Hepatocyte (in vitro differentiated cells): ENCODE measurements around the gene HJURP. TPM values are rescaled to one million over a fixed set of nuclear protein-coding genes. Genes with fewer than 3 reads are reported as not detected.

Experiments
- DNase-seq: peaks from one replicate; pipeline ENCODE4 v3.0.0-alpha.2; 2016; ENCODE audit warnings: low spot score
- H2AFZ ChIP-seq: fragments of 200-600 bp; sonication (generic); 2 replicates; pipeline ENCODE4 v1.6.0; 2016; ENCODE audit warnings: antibody characterized with exemption, mild to moderate bottlenecking
- H3K27ac ChIP-seq: fragments of 200-600 bp; sonication (generic); 2 replicates; pipeline ENCODE4 v1.5.1; 2016; ENCODE audit warnings: mild to moderate bottlenecking
- H3K27me3 ChIP-seq: fragments of 200-600 bp; sonication (generic); 2 replicates; pipeline ENCODE4 v1.6.1; 2016
- H3K36me3 ChIP-seq: fragments of 200-600 bp; sonication (generic); replicated peaks from 2 replicates; pipeline ENCODE4 v1.5.1; 2016; ENCODE audit warnings: low read depth; ENCODE audit not compliant: insufficient read depth
- H3K4me1 ChIP-seq: fragments of 200-600 bp; sonication (generic); 2 replicates; pipeline ENCODE4 v1.5.1; 2016; ENCODE audit warnings: mild to moderate bottlenecking, moderate library complexity; ENCODE audit not compliant: insufficient read depth
- H3K4me2 ChIP-seq: fragments of 200-600 bp; sonication (generic); 2 replicates; pipeline ENCODE4 v1.6.0; 2016
- H3K4me3 ChIP-seq: fragments of 200-600 bp; sonication (generic); 2 replicates; pipeline ENCODE4 v1.5.1; 2016; ENCODE audit warnings: mild to moderate bottlenecking
- H3K79me2 ChIP-seq: fragments of 200-600 bp; sonication (generic); 2 replicates; pipeline ENCODE4 v1.6.0; 2017; ENCODE audit warnings: mild to moderate bottlenecking
- H3K9me2 ChIP-seq: fragments of 200-600 bp; sonication (generic); replicated peaks from 2 replicates; pipeline ENCODE4 v1.6.0; 2017; ENCODE audit warnings: mild to moderate bottlenecking; ENCODE audit not compliant: insufficient read depth
- H3K9me3 ChIP-seq: fragments of 200-600 bp; sonication (generic); 2 replicates; pipeline ENCODE4 v1.5.1; 2016; ENCODE audit warnings: low read depth, mild to moderate bottlenecking
- H4K20me1 ChIP-seq: fragments of 200-600 bp; sonication (generic); 2 replicates; pipeline ENCODE4 v1.6.0; 2016; ENCODE audit warnings: mild to moderate bottlenecking; ENCODE audit not compliant: insufficient read depth, poor library complexity, severe bottlenecking
- EZH2 ChIP-seq: fragments of 200-600 bp; sonication (generic); IDR thresholded peaks from 2 replicates; pipeline ENCODE4 v1.6.1; 2016; ENCODE audit warnings: antibody characterized with exemption, mild to moderate bottlenecking, borderline replicate concordance
- EZH2phosphoT487 ChIP-seq: fragments of 200-600 bp; sonication (generic); IDR thresholded peaks from one replicate; pipeline ENCODE4 v1.6.1; 2018; ENCODE audit warnings: antibody characterized with exemption, mild to moderate bottlenecking, low read depth, moderate library complexity; ENCODE audit not compliant: unreplicated experiment, severe bottlenecking
- WGBS: methylation state at CpG from one replicate; pipeline ENCODE4 v1.1.6; 2016; ENCODE audit warnings: low lambda C conversion rate; ENCODE audit errors: missing lambda C conversion rate; 5-methylcytosine and 5-hydroxymethylcytosine counted together
- polyA plus RNA-seq: library from polyadenylated mRNA; unstranded; fragments of >200 nt; fragmentation: Nextera tagmentation; extraction: Ambion mirVana; gene quantifications from 2 replicates; pipeline ENCODE4 v1.2.1, GENCODE V29; 2016
- total RNA-seq: library from RNA; depleted of rRNA; stranded (reverse); fragments of >200 nt; gene quantifications from 2 replicates; pipeline ENCODE4 v1.2.3, GENCODE V29; 2014
- TF ChIP-seq, protein P1 (sequence below): fragments of 200-600 bp; sonication (generic); IDR thresholded peaks from 2 replicates; pipeline ENCODE4 v1.5.1; 2016; ENCODE audit warnings: antibody characterized with exemption, mild to moderate bottlenecking; ENCODE audit not compliant: poor library complexity

The HJURP gene
- total and polyA plus RNA-seq, 2 experiments from 2014 or later = 2.7 to 5.0 TPM

DNA sequence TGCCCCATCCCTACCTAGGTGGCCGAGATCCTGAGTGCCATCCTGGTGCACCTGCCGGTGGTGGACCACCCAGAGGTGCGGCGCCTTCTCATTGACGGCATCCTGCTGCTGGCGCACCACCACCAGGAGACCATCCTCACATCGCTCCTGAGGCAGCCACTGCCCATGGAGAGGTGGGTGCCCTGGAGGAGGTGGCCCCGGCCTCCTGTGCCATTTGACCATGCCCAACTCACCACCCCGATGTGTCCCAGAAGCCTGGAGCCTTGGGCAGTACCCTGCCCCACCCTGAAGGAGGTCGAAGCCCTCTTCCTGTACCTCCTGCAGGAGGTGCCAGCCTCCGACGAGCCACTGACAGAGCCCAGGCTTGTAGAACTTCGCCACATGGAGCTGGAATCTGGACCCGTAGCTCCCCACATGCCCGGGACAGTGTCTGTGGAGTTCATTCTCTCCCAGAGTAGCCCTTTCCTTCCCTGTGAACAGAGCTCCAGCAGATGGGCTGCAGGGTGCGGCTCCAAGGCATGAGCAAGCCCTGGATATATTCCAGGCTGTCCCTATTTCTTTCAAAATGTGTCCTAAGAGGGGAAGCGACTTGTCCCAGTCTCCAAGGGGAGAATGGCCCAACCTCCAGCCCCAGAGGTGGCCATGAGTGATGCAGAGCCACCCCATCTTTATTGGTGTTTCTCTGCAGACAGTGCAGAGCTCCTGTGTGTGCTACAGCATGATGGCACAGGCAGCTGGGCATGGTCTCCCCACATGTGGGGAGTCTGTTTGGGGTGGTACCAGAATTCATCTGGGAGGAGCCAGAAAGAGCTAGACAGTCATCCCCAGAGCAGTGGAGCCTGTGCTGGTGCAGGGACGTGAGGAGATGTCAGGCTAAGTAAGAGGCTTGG lies 34.2 kb downstream of the HJURP start:
- no peak for DNase-seq
- 94% methylated on average over 18 of the region's 18 CpGs for WGBS
- Histone ChIP-seq H3K4me3 (no peak overlapping the region), H3K79me2 (no peaks in the 10 kb centered on the region), H3K4me2 (no peak overlapping the region), H4K20me1 (no peaks in the 10 kb centered on the region), H3K9me2 (no peaks in the 10 kb centered on the region), H3K27me3 (no peaks in the 10 kb centered on the region), H3K9me3 (no peaks in the 10 kb centered on the region), H3K36me3 (no peaks in the 10 kb centered on the region), H3K27ac (no peak overlapping the region), H2AFZ (no peak overlapping the region), H3K4me1 (peaks cover 10% of the 10 kb centered on the region)
- TF ChIP-seq, protein P1, sequence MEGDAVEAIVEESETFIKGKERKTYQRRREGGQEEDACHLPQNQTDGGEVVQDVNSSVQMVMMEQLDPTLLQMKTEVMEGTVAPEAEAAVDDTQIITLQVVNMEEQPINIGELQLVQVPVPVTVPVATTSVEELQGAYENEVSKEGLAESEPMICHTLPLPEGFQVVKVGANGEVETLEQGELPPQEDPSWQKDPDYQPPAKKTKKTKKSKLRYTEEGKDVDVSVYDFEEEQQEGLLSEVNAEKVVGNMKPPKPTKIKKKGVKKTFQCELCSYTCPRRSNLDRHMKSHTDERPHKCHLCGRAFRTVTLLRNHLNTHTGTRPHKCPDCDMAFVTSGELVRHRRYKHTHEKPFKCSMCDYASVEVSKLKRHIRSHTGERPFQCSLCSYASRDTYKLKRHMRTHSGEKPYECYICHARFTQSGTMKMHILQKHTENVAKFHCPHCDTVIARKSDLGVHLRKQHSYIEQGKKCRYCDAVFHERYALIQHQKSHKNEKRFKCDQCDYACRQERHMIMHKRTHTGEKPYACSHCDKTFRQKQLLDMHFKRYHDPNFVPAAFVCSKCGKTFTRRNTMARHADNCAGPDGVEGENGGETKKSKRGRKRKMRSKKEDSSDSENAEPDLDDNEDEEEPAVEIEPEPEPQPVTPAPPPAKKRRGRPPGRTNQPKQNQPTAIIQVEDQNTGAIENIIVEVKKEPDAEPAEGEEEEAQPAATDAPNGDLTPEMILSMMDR = no peak
- TF ChIP-seq EZH2phosphoT487 = no peak
- no peak for TF ChIP-seq EZH2

DNA sequence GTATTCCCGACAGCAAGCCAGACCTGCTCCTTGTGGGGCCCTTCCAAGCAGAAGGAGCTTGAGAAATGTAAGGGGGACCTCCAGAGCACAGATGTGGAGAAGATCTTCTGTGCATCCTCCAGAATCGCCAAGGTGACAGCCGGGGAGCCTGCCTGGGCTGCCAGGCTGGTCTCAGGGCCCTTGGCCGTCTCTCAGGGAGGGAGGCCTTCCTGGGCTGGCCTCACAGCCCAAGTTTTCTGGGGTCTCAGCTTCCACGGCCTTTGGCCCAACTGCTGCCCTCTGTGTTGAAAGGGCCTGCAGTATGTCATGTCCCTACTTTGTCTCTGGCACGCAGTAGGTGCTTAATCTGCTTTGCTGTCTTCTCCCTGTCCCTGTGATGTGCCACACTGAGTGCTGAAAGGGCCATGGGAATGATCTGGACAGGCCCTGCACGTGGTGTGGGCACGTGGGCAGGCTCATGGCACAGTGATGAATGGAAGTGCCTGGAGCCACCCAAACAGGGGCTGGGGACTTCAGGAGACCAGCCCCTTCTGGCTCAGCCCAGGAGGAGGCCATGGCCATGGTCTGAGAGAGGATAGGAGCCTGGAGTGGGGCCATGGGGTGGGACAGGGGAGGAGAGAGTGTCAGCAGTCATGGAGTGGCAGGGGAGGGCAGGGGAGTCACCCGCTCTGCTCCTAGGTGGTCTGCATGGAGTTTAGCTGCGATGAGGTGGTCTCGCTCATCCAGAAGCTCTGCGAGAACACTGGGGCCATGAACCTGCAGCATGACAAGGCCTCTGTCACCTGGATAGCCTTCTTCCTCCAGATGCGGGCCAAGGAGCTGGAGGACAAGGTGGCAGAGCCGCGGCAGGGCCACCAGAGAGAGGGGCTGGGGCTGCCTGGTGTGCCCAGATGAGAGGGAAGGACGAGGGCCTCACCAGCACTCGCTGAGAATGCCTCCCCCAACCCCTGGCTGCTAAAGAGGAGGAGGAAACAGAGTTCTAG lies 35.4 kb downstream of the HJURP start:
- Histone ChIP-seq H3K36me3 (no peaks in the 10 kb centered on the region), H3K4me3 (no peak overlapping the region), H4K20me1 (no peaks in the 10 kb centered on the region), H3K9me2 (no peaks in the 10 kb centered on the region), H3K9me3 (no peaks in the 10 kb centered on the region), H3K27ac (no peak overlapping the region), H3K27me3 (no peaks in the 10 kb centered on the region), H2AFZ (no peak overlapping the region), H3K4me1 (peaks cover 10% of the 10 kb centered on the region), H3K79me2 (no peaks in the 10 kb centered on the region), H3K4me2 (no peak overlapping the region)
- DNase-seq = no peak
- WGBS = 89% methylated on average over 16 of the region's 17 CpGs
- TF ChIP-seq EZH2 = no peak
- no peak for TF ChIP-seq EZH2phosphoT487
- TF ChIP-seq, protein P1 = no peak

DNA sequence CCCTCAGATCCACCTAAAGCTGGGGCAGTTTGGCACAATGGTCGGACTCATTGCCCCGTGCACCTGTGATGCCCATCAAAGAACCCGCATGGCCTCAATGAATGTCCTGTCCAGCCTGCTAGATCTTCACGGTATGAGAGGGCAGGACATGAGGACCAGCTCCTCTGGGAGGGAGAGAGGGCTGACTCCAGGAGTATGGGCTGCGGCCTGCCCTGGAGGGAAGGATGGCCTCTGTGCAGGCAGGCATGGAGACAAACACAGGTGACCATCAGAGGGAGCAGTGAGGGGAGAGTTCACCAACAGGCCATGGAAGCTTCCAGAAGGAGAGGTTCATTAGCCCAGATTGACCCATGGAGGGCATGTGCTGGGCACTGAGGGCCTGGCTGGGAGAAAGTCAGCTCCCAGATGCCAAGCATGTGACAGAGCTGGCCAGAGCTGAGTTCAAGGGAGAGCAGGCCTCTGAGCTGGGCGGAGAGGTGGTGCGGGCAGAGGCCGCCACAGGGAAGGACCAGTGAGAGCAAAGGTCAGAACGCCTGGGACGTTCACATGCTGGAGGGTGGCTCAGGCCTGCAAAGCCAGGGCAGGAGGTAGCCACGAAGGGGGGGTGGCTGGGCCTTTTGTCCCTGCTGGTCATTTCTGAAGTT lies 36.2 kb downstream of the HJURP start:
- Histone ChIP-seq H3K27me3 (no peaks in the 10 kb centered on the region), H3K9me2 (no peaks in the 10 kb centered on the region), H3K9me3 (no peaks in the 10 kb centered on the region), H3K36me3 (no peaks in the 10 kb centered on the region), H3K4me2 (no peak overlapping the region), H2AFZ (no peak overlapping the region), H3K79me2 (no peaks in the 10 kb centered on the region), H3K27ac (no peak overlapping the region), H4K20me1 (no peaks in the 10 kb centered on the region), H3K4me3 (no peak overlapping the region), H3K4me1 (peaks cover 10% of the 10 kb centered on the region)
- no peak for DNase-seq
- WGBS = 89% methylated on average over 11 of the region's 11 CpGs
- TF ChIP-seq, protein P1 = no peak
- TF ChIP-seq EZH2phosphoT487 = no peak
- TF ChIP-seq EZH2 = no peak
